ENCODE results near the gene IL20.
A peak's percentile ranks its signal among the peaks of the same experiment; 100 is the strongest.

IL20 gene

GRCh38 chr1:206898089-206898914 is 32.9 kb downstream of the IL20 start:
- Histone ChIP-seq H3K36me3 (ENCODE audit: control insufficient read depth in 1 of 2, insufficient read depth in 2 of 2, low read depth in 1 of 2, low read length in 2 of 2) (no peaks in the 10 kb centered on the region), H3K23ac (ENCODE audit: low read length in 2 of 2) (no peak overlapping the region), H2BK12ac (ENCODE audit: low read length in 2 of 2) (peak overlapping the region; percentile 33 to 69), H2AK5ac (ENCODE audit: low read length, severe bottlenecking) (no peak overlapping the region), H4K91ac (ENCODE audit: low read length) (no peak overlapping the region), H3K4me2 (ENCODE audit: low read length, poor library complexity, severe bottlenecking) (no peak overlapping the region), H3K4ac (ENCODE audit: low read depth in 1 of 2, low read length in 2 of 2) (no peak overlapping the region), H2BK5ac (ENCODE audit: low read depth, low read length, poor library complexity, severe bottlenecking) (no peak overlapping the region), H3K27ac (ENCODE audit: low read length, poor library complexity, severe bottlenecking) (no peak overlapping the region), H2AFZ (ENCODE audit: low read depth, low read length) (no peak overlapping the region), H3K79me1 (replicated peaks; ENCODE audit: low read length, poor library complexity, severe bottlenecking) (no peaks in the 10 kb centered on the region), H3K27me3 (ENCODE audit: control insufficient read depth in 1 of 2, insufficient read depth in 1 of 2, low read length in 2 of 2) (peaks cover 0 to 2% of the 10 kb centered on the region in 2 experiments), H3K4me1 (ENCODE audit: control insufficient read depth, insufficient read depth, low read depth, low read length) (peaks cover 7% of the 10 kb centered on the region), H3K14ac (ENCODE audit: low read length in 2 of 2) (no peak overlapping the region), H3K9me3 (ENCODE audit: control insufficient read depth, low read length) (no peaks in the 10 kb centered on the region), H2BK120ac (ENCODE audit: low read depth, low read length) (no peak overlapping the region), H2BK15ac (ENCODE audit: low read depth, poor library complexity, severe bottlenecking) (peak overlapping the region; percentile 29), H3K18ac (ENCODE audit: low read depth in 1 of 2, low read length in 2 of 2) (peak overlapping the region in 1 of 2 experiments; percentile 82), H3K9ac (ENCODE audit: low read length) (peak overlapping the region; percentile 53), H4K8ac (ENCODE audit: low read length) (no peak overlapping the region), H3K4me3 (ENCODE audit: insufficient read depth in 1 of 2, low read depth in 1 of 2, low read length in 2 of 2) (no peak overlapping the region)
- DNase-seq, result peak; percentile 64
- WGBS, result 77% methylated on average over 10 of the region's 11 CpGs

- Histone ChIP-seq H2BK12ac (ENCODE audit: low read length in 2 of 2) (peak overlapping the region in 1 of 2 experiments; percentile 29), H4K91ac (ENCODE audit: low read length) (no peak overlapping the region), H2AK5ac (ENCODE audit: low read length, severe bottlenecking) (no peak overlapping the region), H3K4me1 (ENCODE audit: control insufficient read depth, insufficient read depth, low read depth, low read length) (peaks cover 7% of the 10 kb centered on the region), H3K79me1 (replicated peaks; ENCODE audit: low read length, poor library complexity, severe bottlenecking) (no peaks in the 10 kb centered on the region), H3K9me3 (ENCODE audit: control insufficient read depth, low read length) (no peaks in the 10 kb centered on the region), H3K18ac (ENCODE audit: low read depth in 1 of 2, low read length in 2 of 2) (peak overlapping the region in 1 of 2 experiments; percentile 31), H3K4me2 (ENCODE audit: low read length, poor library complexity, severe bottlenecking) (no peak overlapping the region), H3K9ac (ENCODE audit: low read length) (no peak overlapping the region), H2AFZ (ENCODE audit: low read depth, low read length) (no peak overlapping the region), H4K8ac (ENCODE audit: low read length) (no peak overlapping the region), H2BK5ac (ENCODE audit: low read depth, low read length, poor library complexity, severe bottlenecking) (no peak overlapping the region), H2BK15ac (ENCODE audit: low read depth, poor library complexity, severe bottlenecking) (peak overlapping the region; percentile 29), H2BK120ac (ENCODE audit: low read depth, low read length) (no peak overlapping the region), H3K27me3 (ENCODE audit: control insufficient read depth in 1 of 2, insufficient read depth in 1 of 2, low read length in 2 of 2) (peaks cover 0 to 2% of the 10 kb centered on the region in 2 experiments), H3K4me3 (ENCODE audit: insufficient read depth in 1 of 2, low read depth in 1 of 2, low read length in 2 of 2) (no peak overlapping the region), H3K23ac (ENCODE audit: low read length in 2 of 2) (no peak overlapping the region), H3K27ac (ENCODE audit: low read length, poor library complexity, severe bottlenecking) (no peak overlapping the region), H3K4ac (ENCODE audit: low read depth in 1 of 2, low read length in 2 of 2) (no peak overlapping the region), H3K36me3 (ENCODE audit: control insufficient read depth in 1 of 2, insufficient read depth in 2 of 2, low read depth in 1 of 2, low read length in 2 of 2) (no peaks in the 10 kb centered on the region), H3K14ac (ENCODE audit: low read length in 2 of 2) (peak overlapping the region in 1 of 2 experiments; percentile 4)
- no peak for DNase-seq
- WGBS, result 86% methylated on average over 10 of the region's 13 CpGs
These were observed 33.5 kb downstream of the IL20 start for GRCh38 chr1:206898915-206899431.

- no peak overlapping the region for H2BK5ac ChIP-seq (ENCODE audit: low read depth, low read length, poor library complexity, severe bottlenecking)
- no peak overlapping the region for H3K27ac ChIP-seq (ENCODE audit: low read length, poor library complexity, severe bottlenecking)
- H3K27me3 ChIP-seq (ENCODE audit: control insufficient read depth in 1 of 2, insufficient read depth in 1 of 2, low read length in 2 of 2), result peaks cover 0 to 2% of the 10 kb centered on the region in 2 experiments
- no peak overlapping the region for H3K14ac ChIP-seq (ENCODE audit: low read length in 2 of 2)
- no peak for DNase-seq
- no peak overlapping the region for H2BK12ac ChIP-seq (ENCODE audit: low read length in 2 of 2)
- no peak overlapping the region for H3K4ac ChIP-seq (ENCODE audit: low read depth in 1 of 2, low read length in 2 of 2)
- H2BK15ac ChIP-seq (ENCODE audit: low read depth, poor library complexity, severe bottlenecking), result peak overlapping the region; percentile 17
- no peak overlapping the region for H3K18ac ChIP-seq (ENCODE audit: low read depth in 1 of 2, low read length in 2 of 2)
- H3K4me1 ChIP-seq (ENCODE audit: control insufficient read depth, insufficient read depth, low read depth, low read length), result peaks cover 7% of the 10 kb centered on the region
- no peak overlapping the region for H2AK5ac ChIP-seq (ENCODE audit: low read length, severe bottlenecking)
- 98% methylated on average over 5 of the region's 5 CpGs for WGBS
- H4K8ac ChIP-seq (ENCODE audit: low read length), result no peak overlapping the region
- H3K79me1 ChIP-seq (replicated peaks; ENCODE audit: low read length, poor library complexity, severe bottlenecking), result no peaks in the 10 kb centered on the region
- H3K36me3 ChIP-seq (ENCODE audit: control insufficient read depth in 1 of 2, insufficient read depth in 2 of 2, low read depth in 1 of 2, low read length in 2 of 2), result no peaks in the 10 kb centered on the region
- H2AFZ ChIP-seq (ENCODE audit: low read depth, low read length), result no peak overlapping the region
- no peak overlapping the region for H3K23ac ChIP-seq (ENCODE audit: low read length in 2 of 2)
- no peaks in the 10 kb centered on the region for H3K9me3 ChIP-seq (ENCODE audit: control insufficient read depth, low read length)
- H3K9ac ChIP-seq (ENCODE audit: low read length), result no peak overlapping the region
- no peak overlapping the region for H3K4me3 ChIP-seq (ENCODE audit: insufficient read depth in 1 of 2, low read depth in 1 of 2, low read length in 2 of 2)
- H3K4me2 ChIP-seq (ENCODE audit: low read length, poor library complexity, severe bottlenecking), result no peak overlapping the region
- H4K91ac ChIP-seq (ENCODE audit: low read length), result no peak overlapping the region
- no peak overlapping the region for H2BK120ac ChIP-seq (ENCODE audit: low read depth, low read length)
These were observed 34.3 kb downstream of the IL20 start for GRCh38 chr1:206899717-206900116.

GRCh38 chr1:206900149-206900548 is 34.7 kb downstream of the IL20 start:
- no peak for DNase-seq
- Histone ChIP-seq H3K18ac (ENCODE audit: low read depth in 1 of 2, low read length in 2 of 2) (no peak overlapping the region), H2BK120ac (ENCODE audit: low read depth, low read length) (no peak overlapping the region), H3K27ac (ENCODE audit: low read length, poor library complexity, severe bottlenecking) (no peak overlapping the region), H4K91ac (ENCODE audit: low read length) (no peak overlapping the region), H3K23ac (ENCODE audit: low read length in 2 of 2) (no peak overlapping the region), H3K4me3 (ENCODE audit: insufficient read depth in 1 of 2, low read depth in 1 of 2, low read length in 2 of 2) (no peak overlapping the region), H3K36me3 (ENCODE audit: control insufficient read depth in 1 of 2, insufficient read depth in 2 of 2, low read depth in 1 of 2, low read length in 2 of 2) (no peaks in the 10 kb centered on the region), H2AK5ac (ENCODE audit: low read length, severe bottlenecking) (no peak overlapping the region), H2BK5ac (ENCODE audit: low read depth, low read length, poor library complexity, severe bottlenecking) (no peak overlapping the region), H3K4me1 (ENCODE audit: control insufficient read depth, insufficient read depth, low read depth, low read length) (peaks cover 7% of the 10 kb centered on the region), H3K9me3 (ENCODE audit: control insufficient read depth, low read length) (no peaks in the 10 kb centered on the region), H2BK12ac (ENCODE audit: low read length in 2 of 2) (no peak overlapping the region), H3K27me3 (ENCODE audit: control insufficient read depth in 1 of 2, insufficient read depth in 1 of 2, low read length in 2 of 2) (peaks cover 0 to 2% of the 10 kb centered on the region in 2 experiments), H3K79me1 (replicated peaks; ENCODE audit: low read length, poor library complexity, severe bottlenecking) (no peaks in the 10 kb centered on the region), H2BK15ac (ENCODE audit: low read depth, poor library complexity, severe bottlenecking) (no peak overlapping the region), H4K8ac (ENCODE audit: low read length) (no peak overlapping the region), H3K14ac (ENCODE audit: low read length in 2 of 2) (no peak overlapping the region), H3K4me2 (ENCODE audit: low read length, poor library complexity, severe bottlenecking) (no peak overlapping the region), H3K4ac (ENCODE audit: low read depth in 1 of 2, low read length in 2 of 2) (no peak overlapping the region), H2AFZ (ENCODE audit: low read depth, low read length) (no peak overlapping the region), H3K9ac (ENCODE audit: low read length) (no peak overlapping the region)
- WGBS, result 89% methylated on average over 7 of the region's 7 CpGs
